Panc1 (cell line): Measurements from ENCODE around the gene ZNF410.

Experiments
- POLR2AphosphoS5 ChIP-seq: IDR thresholded peaks from 2 replicates; pipeline ENCODE4 v1.6.1; 2012; ENCODE audit warnings: mild to moderate bottlenecking, low read depth, low read length, moderate library complexity
- TF ChIP-seq, protein P1 (sequence below), 2 experiments: IDR thresholded peaks; 2 replicates each; pipeline ENCODE4 v1.6.1; 2011 to 2012; ENCODE audit warnings: low read depth in 2 of 2, control low read depth in 1 of 2, low read length in 1 of 2, mild to moderate bottlenecking in 1 of 2, moderate library complexity in 1 of 2; ENCODE audit not compliant: insufficient read depth in 1 of 2
- TF ChIP-seq, protein P2 (sequence below): fragments of 450-650 bp; IDR thresholded peaks from 2 replicates; pipeline ENCODE4 v1.5.1; 2017; ENCODE audit warnings: mild to moderate bottlenecking

GRCh38 chr14:73884438-73885190 is 2.0 kb upstream of the ZNF410 start:
- no peak for TF ChIP-seq POLR2AphosphoS5
- TF ChIP-seq, protein P1, sequence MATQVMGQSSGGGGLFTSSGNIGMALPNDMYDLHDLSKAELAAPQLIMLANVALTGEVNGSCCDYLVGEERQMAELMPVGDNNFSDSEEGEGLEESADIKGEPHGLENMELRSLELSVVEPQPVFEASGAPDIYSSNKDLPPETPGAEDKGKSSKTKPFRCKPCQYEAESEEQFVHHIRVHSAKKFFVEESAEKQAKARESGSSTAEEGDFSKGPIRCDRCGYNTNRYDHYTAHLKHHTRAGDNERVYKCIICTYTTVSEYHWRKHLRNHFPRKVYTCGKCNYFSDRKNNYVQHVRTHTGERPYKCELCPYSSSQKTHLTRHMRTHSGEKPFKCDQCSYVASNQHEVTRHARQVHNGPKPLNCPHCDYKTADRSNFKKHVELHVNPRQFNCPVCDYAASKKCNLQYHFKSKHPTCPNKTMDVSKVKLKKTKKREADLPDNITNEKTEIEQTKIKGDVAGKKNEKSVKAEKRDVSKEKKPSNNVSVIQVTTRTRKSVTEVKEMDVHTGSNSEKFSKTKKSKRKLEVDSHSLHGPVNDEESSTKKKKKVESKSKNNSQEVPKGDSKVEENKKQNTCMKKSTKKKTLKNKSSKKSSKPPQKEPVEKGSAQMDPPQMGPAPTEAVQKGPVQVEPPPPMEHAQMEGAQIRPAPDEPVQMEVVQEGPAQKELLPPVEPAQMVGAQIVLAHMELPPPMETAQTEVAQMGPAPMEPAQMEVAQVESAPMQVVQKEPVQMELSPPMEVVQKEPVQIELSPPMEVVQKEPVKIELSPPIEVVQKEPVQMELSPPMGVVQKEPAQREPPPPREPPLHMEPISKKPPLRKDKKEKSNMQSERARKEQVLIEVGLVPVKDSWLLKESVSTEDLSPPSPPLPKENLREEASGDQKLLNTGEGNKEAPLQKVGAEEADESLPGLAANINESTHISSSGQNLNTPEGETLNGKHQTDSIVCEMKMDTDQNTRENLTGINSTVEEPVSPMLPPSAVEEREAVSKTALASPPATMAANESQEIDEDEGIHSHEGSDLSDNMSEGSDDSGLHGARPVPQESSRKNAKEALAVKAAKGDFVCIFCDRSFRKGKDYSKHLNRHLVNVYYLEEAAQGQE (IDR thresholded peaks at IDR 0.05; ENCODE audit: insufficient read depth in 1 of 2, low read depth in 2 of 2, low read length in 1 of 2) = no peak
- TF ChIP-seq, protein P2, sequence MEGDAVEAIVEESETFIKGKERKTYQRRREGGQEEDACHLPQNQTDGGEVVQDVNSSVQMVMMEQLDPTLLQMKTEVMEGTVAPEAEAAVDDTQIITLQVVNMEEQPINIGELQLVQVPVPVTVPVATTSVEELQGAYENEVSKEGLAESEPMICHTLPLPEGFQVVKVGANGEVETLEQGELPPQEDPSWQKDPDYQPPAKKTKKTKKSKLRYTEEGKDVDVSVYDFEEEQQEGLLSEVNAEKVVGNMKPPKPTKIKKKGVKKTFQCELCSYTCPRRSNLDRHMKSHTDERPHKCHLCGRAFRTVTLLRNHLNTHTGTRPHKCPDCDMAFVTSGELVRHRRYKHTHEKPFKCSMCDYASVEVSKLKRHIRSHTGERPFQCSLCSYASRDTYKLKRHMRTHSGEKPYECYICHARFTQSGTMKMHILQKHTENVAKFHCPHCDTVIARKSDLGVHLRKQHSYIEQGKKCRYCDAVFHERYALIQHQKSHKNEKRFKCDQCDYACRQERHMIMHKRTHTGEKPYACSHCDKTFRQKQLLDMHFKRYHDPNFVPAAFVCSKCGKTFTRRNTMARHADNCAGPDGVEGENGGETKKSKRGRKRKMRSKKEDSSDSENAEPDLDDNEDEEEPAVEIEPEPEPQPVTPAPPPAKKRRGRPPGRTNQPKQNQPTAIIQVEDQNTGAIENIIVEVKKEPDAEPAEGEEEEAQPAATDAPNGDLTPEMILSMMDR = no peak
